Stimulated activated CD8-positive, alpha-beta memory T cell treated with anti-CD3 and anti-CD28 coated beads, Interleukin-7, amount 100 ng/mL, for 1 hour (primary cell): ENCODE measurements around the gene BPIFB3.

ENCODE experiments used
- DNase-seq, 2 donors: peaks; one replicate each; pipeline ENCODE4 v3.0.0-alpha.2; 2020; ENCODE audit warnings: low read depth in 2 of 2

The BPIFB3 gene

GRCh38 chr20:33062105-33062824 lies 8.6 kb downstream of the BPIFB3 start:
- DNase-seq: no peak

GRCh38 chr20:33062825-33063149 lies 9.1 kb downstream of the BPIFB3 start:
- no peak for DNase-seq

GRCh38 chr20:33063271-33063670 lies 9.6 kb downstream of the BPIFB3 start:
- DNase-seq: no peak

GRCh38 chr20:33064572-33065287 lies 11.0 kb downstream of the BPIFB3 start:
- no peak for DNase-seq

- DNase-seq: no peak
Measured at GRCh38 chr20:33065785-33066184, 12.1 kb downstream of the BPIFB3 start.

GRCh38 chr20:33067806-33068205 lies 14.1 kb downstream of the BPIFB3 start:
- DNase-seq: no peak

- no peak for DNase-seq
Measured at GRCh38 chr20:33068251-33068939, 14.7 kb downstream of the BPIFB3 start.

GRCh38 chr20:33069673-33070072 lies 16.0 kb downstream of the BPIFB3 start:
- DNase-seq: no peak

- no peak for DNase-seq
Measured at GRCh38 chr20:33070111-33071053, 16.7 kb downstream of the BPIFB3 start.

- DNase-seq: no peak
Measured at GRCh38 chr20:33071198-33071597, 17.5 kb downstream of the BPIFB3 start.

- no peak for DNase-seq
Measured at GRCh38 chr20:33072362-33072761, 18.7 kb downstream of the BPIFB3 start.

GRCh38 chr20:33072813-33073212 lies 19.1 kb downstream of the BPIFB3 start:
- no peak for DNase-seq

- no peak for DNase-seq
Measured at GRCh38 chr20:33074675-33075074, 21.0 kb downstream of the BPIFB3 start.

GRCh38 chr20:33075281-33075680 lies 21.6 kb downstream of the BPIFB3 start:
- no peak for DNase-seq

GRCh38 chr20:33076662-33077372 lies 23.1 kb downstream of the BPIFB3 start:
- no peak for DNase-seq

- DNase-seq: no peak
Measured at GRCh38 chr20:33079259-33079658, 25.6 kb downstream of the BPIFB3 start, which contains the start of gene BPIFB4. Gene BPIFB4, plus strand, starts transcription at chr20:33079643. Its CDS starts 1,884 bp downstream, at chr20:33081527.

- DNase-seq: no peak
Measured at GRCh38 chr20:33081411-33082154, 27.9 kb downstream of the BPIFB3 start.

GRCh38 chr20:33082546-33082945 lies 28.8 kb downstream of the BPIFB3 start:
- DNase-seq: no peak

- no peak for DNase-seq
Measured at GRCh38 chr20:33083544-33084340, 30.0 kb downstream of the BPIFB3 start.
